Endothelial cell of umbilical vein (primary cell): ENCODE data around the gene PNLIPRP2. TPM values are rescaled to one million over a fixed set of nuclear protein-coding genes. Genes with fewer than 3 reads are reported as not detected.

Experiments
- BruUV-seq: library from RNA; stranded (reverse); fragments of 400-500 nt; replicated peaks from 2 replicates; lab custom pipeline; 2021; lab: Mats Ljungman, UMichigan
- CTCF ChIA-PET: fragments of 300-600, 350-600 bp; sonication (Branson Sonifier 250); formaldehyde crosslinking; loops from one replicate; lab custom pipeline; 2021; ENCODE audit warnings: antibody characterized with exemption, inconsistent platforms; lab: Charles Lee
- POLR2A ChIA-PET: fragments of 300-600, 350-600 bp; sonication (Branson Sonifier 250); formaldehyde crosslinking; loops from one replicate; lab custom pipeline; 2021; ENCODE audit warnings: antibody characterized with exemption, inconsistent platforms; lab: Charles Lee
- DNase-seq: peaks from one replicate; pipeline ENCODE4 v3.0.0-alpha.2; 2011; ENCODE audit warnings: low read depth, low spot score
- FAIRE-seq: peaks from 2 replicates; lab custom pipeline; 2011; peaks lifted over from hg19 to GRCh38; lab: Jason Lieb, UNC
- H2AFZ ChIP-seq: 2 replicates; pipeline ENCODE4 v1.6.0; 2012; ENCODE audit warnings: low read depth, low read length, control low read depth, inconsistent platforms
- H3K27ac ChIP-seq: 2 replicates; pipeline ENCODE4 v1.5.1; 2011; ENCODE audit warnings: low read depth, mild to moderate bottlenecking, control low read depth, low read length, moderate library complexity; ENCODE audit not compliant: insufficient read depth
- H3K27me3 ChIP-seq, 2 experiments: 2 replicates each; pipeline versions ENCODE4 v1.6.0 to v1.6.1; 2011; ENCODE audit warnings: low read length in 2 of 2, mixed read lengths in 1 of 2; ENCODE audit not compliant: control insufficient read depth in 2 of 2, insufficient read depth in 2 of 2
- H3K36me3 ChIP-seq, 2 experiments: 2 replicates in 1 of 2; 3 replicates in 1 of 2; pipeline ENCODE4 v1.5.1; 2011; ENCODE audit warnings: low read length in 2 of 2, mild to moderate bottlenecking in 1 of 2, moderate library complexity in 1 of 2; ENCODE audit not compliant: control insufficient read depth in 2 of 2, insufficient read depth in 2 of 2; ENCODE audit errors: extremely low read depth in 1 of 2
- H3K4me1 ChIP-seq: 3 replicates; pipeline ENCODE4 v1.5.1; 2011; ENCODE audit warnings: mild to moderate bottlenecking, low read length; ENCODE audit not compliant: control insufficient read depth, insufficient read depth; ENCODE audit errors: extremely low read depth
- H3K4me2 ChIP-seq: 2 replicates; pipeline ENCODE4 v1.6.1; 2011; ENCODE audit warnings: low read length, control low read depth, mixed read lengths; ENCODE audit not compliant: insufficient read depth
- H3K4me3 ChIP-seq, 3 experiments: fragments of 200-600 bp in 1 of 3; sonication (generic), shearing (Covaris generic) in 1 of 3; replicated peaks in 1 of 3; 2 replicates each; pipeline ENCODE4 v1.5.1; 2011 to 2016; ENCODE audit warnings: control low read depth in 3 of 3, low read length in 3 of 3, mild to moderate bottlenecking in 2 of 3, inconsistent platforms in 1 of 3, low read depth in 1 of 3, moderate library complexity in 1 of 3; ENCODE audit not compliant: insufficient read depth in 1 of 3
- H3K79me2 ChIP-seq: 2 replicates; pipeline ENCODE4 v1.6.0; 2012; ENCODE audit warnings: low read length, inconsistent platforms; ENCODE audit not compliant: control insufficient read depth, insufficient read depth
- H3K9ac ChIP-seq: replicated peaks from 2 replicates; pipeline ENCODE3; 2011; ENCODE audit warnings: low read length, control low read depth; ENCODE audit not compliant: insufficient read depth; ENCODE audit errors: extremely low read depth
- H3K9me1 ChIP-seq: replicated peaks from 3 replicates; pipeline ENCODE4 v1.6.0; 2011; ENCODE audit warnings: mild to moderate bottlenecking, low read length; ENCODE audit not compliant: control insufficient read depth, insufficient read depth; ENCODE audit errors: extremely low read depth
- H3K9me3 ChIP-seq: replicated peaks from 2 replicates; pipeline ENCODE4 v1.5.1; 2012; ENCODE audit warnings: low read length, inconsistent platforms; ENCODE audit not compliant: control insufficient read depth, insufficient read depth
- H4K20me1 ChIP-seq: replicated peaks from 2 replicates; pipeline ENCODE3; 2011; ENCODE audit warnings: mild to moderate bottlenecking, low read length; ENCODE audit not compliant: control insufficient read depth, insufficient read depth; ENCODE audit errors: extremely low read depth
- EZH2 ChIP-seq: IDR thresholded peaks from 2 replicates; pipeline ENCODE4 v1.6.1; 2012; ENCODE audit warnings: borderline replicate concordance, low read depth, mild to moderate bottlenecking, moderate library complexity, low read length, inconsistent platforms; ENCODE audit not compliant: severe bottlenecking
- FOS ChIP-seq: IDR thresholded peaks from 2 replicates; pipeline ENCODE4 v1.6.1; 2011; ENCODE audit warnings: mild to moderate bottlenecking, low read length, moderate library complexity, borderline replicate concordance; ENCODE audit not compliant: insufficient read depth
- GATA2 ChIP-seq: IDR thresholded peaks from 2 replicates; pipeline ENCODE4 v1.7.0; 2011; ENCODE audit warnings: low read depth, mild to moderate bottlenecking, moderate library complexity, mixed read lengths, low read length; ENCODE audit not compliant: insufficient read length, insufficient read depth
- JUN ChIP-seq: IDR thresholded peaks from 2 replicates; pipeline ENCODE4 v1.6.1; 2011; ENCODE audit warnings: borderline replicate concordance, low read depth; ENCODE audit not compliant: insufficient read length, insufficient read depth
- MYC ChIP-seq: IDR thresholded peaks from one replicate; pipeline ENCODE4 v1.6.1; 2011; ENCODE audit warnings: mild to moderate bottlenecking, low read depth, low read length
- POLR2A ChIP-seq: IDR thresholded peaks from 2 replicates; pipeline ENCODE4 v1.6.1; 2012; ENCODE audit warnings: low read depth, mild to moderate bottlenecking, control low read depth, low read length
- POLR2AphosphoS5 ChIP-seq: IDR thresholded peaks from 2 replicates; pipeline ENCODE4 v1.6.1; 2012; ENCODE audit warnings: low read depth, mild to moderate bottlenecking, control low read depth, low read length, moderate library complexity; ENCODE audit not compliant: insufficient read depth
- dilution Hi-C: fragments of 300-500 bp; cut with MboI; formaldehyde crosslinking; loops from one replicate; pipeline ENCODE4 v1.15.0; 2019; ENCODE audit warnings: low sequenced_read_pairs; ENCODE audit not compliant: extremely low pct_ligation_motif_present
- intact Hi-C: fragments of 100-400 bp; cut with micrococcal nuclease; formaldehyde crosslinking; loops from one replicate; pipeline ENCODE4 v1.10.0; 2022
- polyA plus RNA-seq, 4 experiments: library from polyadenylated mRNA; depleted of rRNA in 3 of 4; stranded (reverse) in 3 of 4; unstranded in 1 of 4; fragments of >200 nt; gene quantifications; 2 replicates each; pipeline versions ENCODE4 v1.2.1 to v1.2.3, GENCODE V29; 2011 to 2012; ENCODE audit warnings: missing spikeins in 1 of 4
- total RNA-seq: library from RNA; stranded (reverse); gene quantifications from 2 replicates; pipeline ENCODE4 v1.2.3, GENCODE V29; 2021
- TF ChIP-seq, protein P1 (sequence below), 2 donors: IDR thresholded peaks; 1 replicate in 1 of 2; 2 replicates in 1 of 2; pipeline ENCODE4 v1.5.1; 2011; ENCODE audit warnings: low read length in 2 of 2, mild to moderate bottlenecking in 2 of 2, moderate library complexity in 2 of 2, control low read depth in 1 of 2, inconsistent platforms in 1 of 2, low read depth in 1 of 2; ENCODE audit not compliant: insufficient read depth in 1 of 2; ENCODE audit errors: extremely low read depth in 1 of 2
- TF ChIP-seq, protein P2 (sequence below): IDR thresholded peaks from 2 replicates; pipeline ENCODE4 v1.6.1; 2011; ENCODE audit not compliant: insufficient read depth, insufficient read length

Gene PNLIPRP2
- total and polyA plus RNA-seq, 2 donors (not counting 3 experiments of a cell fraction or from before 2014, with no cell fraction given), result not detected

DNA sequence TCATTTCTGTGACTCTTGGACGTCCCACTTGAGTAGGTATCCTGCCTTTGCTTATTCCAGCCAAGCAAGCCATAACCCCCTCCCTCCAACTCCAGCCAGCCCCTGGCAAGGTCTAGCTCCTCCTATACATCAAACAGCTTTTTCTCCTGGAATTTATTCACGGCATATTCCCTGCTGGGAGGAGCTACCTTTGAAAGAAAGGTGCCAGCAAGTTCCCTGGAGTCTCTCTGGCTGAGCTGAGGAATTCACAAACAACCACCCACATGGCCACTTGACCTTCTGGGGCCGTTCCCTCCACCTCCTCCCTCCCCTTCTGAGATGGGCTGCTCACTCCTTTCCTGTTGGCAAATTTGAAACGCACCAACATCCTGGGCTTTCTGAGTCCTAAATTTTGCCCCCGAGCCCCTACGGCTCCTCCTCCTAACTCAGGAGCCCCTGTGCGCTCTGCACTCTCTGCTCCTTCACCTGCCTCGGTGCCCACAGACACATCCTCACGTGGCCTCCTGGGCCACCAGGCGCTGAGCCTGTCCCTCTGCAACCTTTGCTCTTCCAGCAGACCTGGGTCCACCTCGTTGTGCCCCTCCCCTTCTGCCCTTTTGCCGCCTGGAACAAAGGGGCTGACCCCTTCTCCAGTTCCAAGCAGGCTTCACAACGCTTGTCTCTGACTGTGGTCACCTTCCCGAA is 73.6 kb downstream of the PNLIPRP2 start:
- no peak for FAIRE-seq
- no peaks in the 10 kb centered on the region for H3K4me1 ChIP-seq
- no peak overlapping the region for H3K4me3 ChIP-seq

More for the DNA sequence above, 73.6 kb downstream of the PNLIPRP2 start:
- no peaks in the 10 kb centered on the region for H3K9me1 ChIP-seq
- no peaks in the 10 kb centered on the region for H4K20me1 ChIP-seq
- DNase-seq, result no peak
- H3K27me3 ChIP-seq, result no peaks in the 10 kb centered on the region
- no peaks in the 10 kb centered on the region for H3K79me2 ChIP-seq
- intact Hi-C loops (no loop called here), dilution Hi-C loops (no loop called here)
- no peak overlapping the region for H3K9ac ChIP-seq
- ChIA-PET CTCF (interaction anchor here (1.2 kb wide), 1 partner anchor 13 kb away, joined by 4 read pairs; no protein-coding TSS in a partner anchor), POLR2A (no interaction called here)
- no peaks in the 10 kb centered on the region for H3K9me3 ChIP-seq
- no TSS peak for BruUV-seq
- no peak overlapping the region for H2AFZ ChIP-seq
- TF ChIP-seq JUN, result no peak
- TF ChIP-seq MYC, result no peak
- no peak for TF ChIP-seq FOS
- TF ChIP-seq POLR2A, result no peak
- TF ChIP-seq POLR2AphosphoS5, result no peak
- TF ChIP-seq GATA2, result no peak
- no peak for TF ChIP-seq EZH2
- TF ChIP-seq, protein P1, sequence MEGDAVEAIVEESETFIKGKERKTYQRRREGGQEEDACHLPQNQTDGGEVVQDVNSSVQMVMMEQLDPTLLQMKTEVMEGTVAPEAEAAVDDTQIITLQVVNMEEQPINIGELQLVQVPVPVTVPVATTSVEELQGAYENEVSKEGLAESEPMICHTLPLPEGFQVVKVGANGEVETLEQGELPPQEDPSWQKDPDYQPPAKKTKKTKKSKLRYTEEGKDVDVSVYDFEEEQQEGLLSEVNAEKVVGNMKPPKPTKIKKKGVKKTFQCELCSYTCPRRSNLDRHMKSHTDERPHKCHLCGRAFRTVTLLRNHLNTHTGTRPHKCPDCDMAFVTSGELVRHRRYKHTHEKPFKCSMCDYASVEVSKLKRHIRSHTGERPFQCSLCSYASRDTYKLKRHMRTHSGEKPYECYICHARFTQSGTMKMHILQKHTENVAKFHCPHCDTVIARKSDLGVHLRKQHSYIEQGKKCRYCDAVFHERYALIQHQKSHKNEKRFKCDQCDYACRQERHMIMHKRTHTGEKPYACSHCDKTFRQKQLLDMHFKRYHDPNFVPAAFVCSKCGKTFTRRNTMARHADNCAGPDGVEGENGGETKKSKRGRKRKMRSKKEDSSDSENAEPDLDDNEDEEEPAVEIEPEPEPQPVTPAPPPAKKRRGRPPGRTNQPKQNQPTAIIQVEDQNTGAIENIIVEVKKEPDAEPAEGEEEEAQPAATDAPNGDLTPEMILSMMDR (IDR thresholded peaks at IDR 0.05; ENCODE audit: extremely low read depth in 1 of 2, insufficient read depth in 1 of 2, low read depth in 1 of 2, low read length in 2 of 2), result no peak
- TF ChIP-seq, protein P2, sequence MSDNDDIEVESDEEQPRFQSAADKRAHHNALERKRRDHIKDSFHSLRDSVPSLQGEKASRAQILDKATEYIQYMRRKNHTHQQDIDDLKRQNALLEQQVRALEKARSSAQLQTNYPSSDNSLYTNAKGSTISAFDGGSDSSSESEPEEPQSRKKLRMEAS, result no peak
- no peaks in the 10 kb centered on the region for H3K36me3 ChIP-seq
- no peak overlapping the region for H3K27ac ChIP-seq
- no peak overlapping the region for H3K4me2 ChIP-seq

Other genes with a start within 250 kb of the PNLIPRP2 start
- gene PNLIPRP3, start 193.1 kb upstream of the PNLIPRP2 start, total RNA-seq, result not detected in 2 replicates
- not detected in 2 replicates for gene PNLIPRP3, start 193.1 kb upstream of the PNLIPRP2 start, polyA plus RNA-seq
- gene PNLIP, start 75.0 kb upstream of the PNLIPRP2 start, total RNA-seq, result not detected in 2 replicates
- not detected in 2 replicates for gene PNLIP, start 75.0 kb upstream of the PNLIPRP2 start, polyA plus RNA-seq
- not detected in 2 replicates for gene PNLIPRP1, start 30.0 kb upstream of the PNLIPRP2 start, total RNA-seq
- gene PNLIPRP1, start 30.0 kb upstream of the PNLIPRP2 start, polyA plus RNA-seq, result not detected in 2 replicates
- 0.22 and 0.30 TPM in 2 replicates for gene HSPA12A, start 121.6 kb downstream of the PNLIPRP2 start, total RNA-seq
- gene HSPA12A, start 121.6 kb downstream of the PNLIPRP2 start, polyA plus RNA-seq, result 0.24 and 0.29 TPM in 2 replicates
- gene ENO4, start 228.5 kb downstream of the PNLIPRP2 start, total RNA-seq, result not detected in 2 replicates
- gene ENO4, start 228.5 kb downstream of the PNLIPRP2 start, polyA plus RNA-seq, result 0.08 TPM in 1 of 2 replicates, not detected in the other